ENCODE data around the gene ATP9A.
A peak's percentile ranks its signal among the peaks of the same experiment; 100 is the strongest.

Gene ATP9A

GRCh38 chr20:51628533-51629398 is 139.4 kb downstream of the ATP9A start:
- no peak for DNase-seq (ENCODE audit: low read depth)

- DNase-seq (ENCODE audit: low read depth) = no peak
These were observed 140.6 kb downstream of the ATP9A start for GRCh38 chr20:51627586-51627985.

GRCh38 chr20:51625105-51625504 is 143.1 kb downstream of the ATP9A start:
- DNase-seq (ENCODE audit: low read depth) = no peak

- DNase-seq (ENCODE audit: low read depth) = peak; percentile 56
These were observed 143.9 kb downstream of the ATP9A start for GRCh38 chr20:51624157-51624731.

- no peak for DNase-seq (ENCODE audit: low read depth)
These were observed 144.9 kb downstream of the ATP9A start for GRCh38 chr20:51623255-51623654.

GRCh38 chr20:51622004-51622874 is 146.0 kb downstream of the ATP9A start:
- DNase-seq (ENCODE audit: low read depth) = no peak

- no peak for DNase-seq (ENCODE audit: low read depth)
These were observed 147.8 kb downstream of the ATP9A start for GRCh38 chr20:51620432-51620831.

- DNase-seq (ENCODE audit: low read depth) = no peak
These were observed 152.1 kb downstream of the ATP9A start for GRCh38 chr20:51616060-51616459.

- DNase-seq (ENCODE audit: low read depth) = no peak
These were observed 153.5 kb downstream of the ATP9A start for GRCh38 chr20:51614687-51615086.

GRCh38 chr20:51613580-51613979 is 154.6 kb downstream of the ATP9A start:
- DNase-seq (ENCODE audit: low read depth) = no peak

- no peak for DNase-seq (ENCODE audit: low read depth)
These were observed 155.3 kb downstream of the ATP9A start for GRCh38 chr20:51612896-51613295.

GRCh38 chr20:51611625-51611890 is 156.6 kb downstream of the ATP9A start:
- DNase-seq (ENCODE audit: low read depth) = no peak

- DNase-seq (ENCODE audit: low read depth) = no peak
These were observed 157.2 kb downstream of the ATP9A start for GRCh38 chr20:51610761-51611624.

- no peak for DNase-seq (ENCODE audit: low read depth)
These were observed 158.1 kb downstream of the ATP9A start for GRCh38 chr20:51610111-51610510.

- no peak for DNase-seq (ENCODE audit: low read depth)
These were observed 158.9 kb downstream of the ATP9A start for GRCh38 chr20:51609251-51609650.

- no peak for DNase-seq (ENCODE audit: low read depth)
These were observed 160.1 kb downstream of the ATP9A start for GRCh38 chr20:51608061-51608460.

- no peak for DNase-seq (ENCODE audit: low read depth)
These were observed 161.0 kb downstream of the ATP9A start for GRCh38 chr20:51607170-51607569.

GRCh38 chr20:51604851-51605250 is 163.3 kb downstream of the ATP9A start:
- DNase-seq (ENCODE audit: low read depth) = no peak

- no peak for DNase-seq (ENCODE audit: low read depth)
These were observed 166.1 kb downstream of the ATP9A start for GRCh38 chr20:51602131-51602530.

- DNase-seq (ENCODE audit: low read depth) = no peak
These were observed 167.2 kb downstream of the ATP9A start for GRCh38 chr20:51600950-51601349.

- DNase-seq (ENCODE audit: low read depth) = no peak
These were observed 168.2 kb downstream of the ATP9A start for GRCh38 chr20:51600016-51600420.

- no peak for DNase-seq (ENCODE audit: low read depth)
These were observed 169.6 kb downstream of the ATP9A start for GRCh38 chr20:51598556-51598955.
